GM18499 (cell line): ENCODE results near the gene BCL11B.

ENCODE experiments used
- ATAC-seq: cut with Tn5 transposase; IDR thresholded peaks from one replicate; pipeline ENCODE4 v1.9.1; 2021; ENCODE audit warnings: moderate number of reproducible peaks; ENCODE audit not compliant: insufficient read depth, unreplicated experiment

BCL11B gene

DNA sequence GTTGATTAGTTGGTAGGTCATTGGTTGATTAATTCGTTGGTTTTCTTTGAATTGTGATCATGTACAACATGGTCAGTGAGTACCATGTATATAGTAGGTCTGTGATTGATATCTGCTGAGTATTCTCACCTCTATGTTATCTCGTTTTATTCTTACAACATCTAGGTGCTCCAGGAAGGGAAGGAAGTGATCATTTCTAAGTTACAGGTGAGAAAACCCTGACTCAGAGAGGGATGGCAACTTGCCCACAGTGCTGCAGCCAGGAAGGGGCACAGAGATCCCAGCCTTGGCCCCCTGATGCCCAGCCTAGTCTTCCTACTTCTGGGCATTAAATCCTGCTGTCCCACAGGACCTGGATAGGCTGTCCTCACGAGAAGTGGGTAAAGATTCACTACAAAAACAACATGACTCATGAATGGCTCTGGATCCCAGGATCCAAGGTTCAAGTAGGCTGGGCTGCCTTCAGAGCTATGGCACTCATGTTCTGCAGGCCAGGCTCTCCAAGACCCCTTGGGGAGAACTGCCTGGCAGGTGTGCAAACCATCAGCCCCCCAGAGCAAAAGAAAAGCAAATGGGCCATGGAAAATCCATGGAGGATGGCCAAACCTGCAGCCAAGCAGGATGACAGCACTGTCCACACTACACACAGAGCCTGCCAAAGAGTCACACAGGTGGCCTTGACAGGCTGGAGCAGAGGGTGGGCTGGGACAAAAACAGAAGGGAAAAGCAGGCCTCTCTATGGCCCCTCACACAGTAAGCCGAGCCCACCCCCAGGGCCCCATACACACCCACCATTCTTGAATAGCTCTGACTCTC lies 146.2 kb downstream of the BCL11B start:
- no peak for ATAC-seq

DNA sequence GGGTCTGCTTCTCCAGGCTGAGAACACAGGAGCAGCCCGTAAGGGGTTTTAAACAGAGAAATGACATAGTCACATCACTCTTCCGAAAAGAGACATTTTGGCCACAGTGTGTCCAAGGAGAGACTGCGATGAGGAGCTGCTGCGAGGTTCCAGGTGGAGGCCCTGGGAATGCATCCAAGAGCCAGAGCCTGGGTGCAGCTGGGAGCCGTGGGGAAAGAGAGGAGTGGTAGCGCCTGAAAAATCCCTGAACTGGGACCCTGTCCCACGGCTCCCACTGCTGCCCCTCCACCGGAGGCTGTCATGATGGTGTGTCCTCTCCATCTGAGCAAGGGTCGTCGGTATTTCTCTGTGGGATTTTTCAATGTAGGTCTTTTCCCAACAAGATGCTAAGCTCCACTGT lies 146.9 kb downstream of the BCL11B start:
- no peak for ATAC-seq

DNA sequence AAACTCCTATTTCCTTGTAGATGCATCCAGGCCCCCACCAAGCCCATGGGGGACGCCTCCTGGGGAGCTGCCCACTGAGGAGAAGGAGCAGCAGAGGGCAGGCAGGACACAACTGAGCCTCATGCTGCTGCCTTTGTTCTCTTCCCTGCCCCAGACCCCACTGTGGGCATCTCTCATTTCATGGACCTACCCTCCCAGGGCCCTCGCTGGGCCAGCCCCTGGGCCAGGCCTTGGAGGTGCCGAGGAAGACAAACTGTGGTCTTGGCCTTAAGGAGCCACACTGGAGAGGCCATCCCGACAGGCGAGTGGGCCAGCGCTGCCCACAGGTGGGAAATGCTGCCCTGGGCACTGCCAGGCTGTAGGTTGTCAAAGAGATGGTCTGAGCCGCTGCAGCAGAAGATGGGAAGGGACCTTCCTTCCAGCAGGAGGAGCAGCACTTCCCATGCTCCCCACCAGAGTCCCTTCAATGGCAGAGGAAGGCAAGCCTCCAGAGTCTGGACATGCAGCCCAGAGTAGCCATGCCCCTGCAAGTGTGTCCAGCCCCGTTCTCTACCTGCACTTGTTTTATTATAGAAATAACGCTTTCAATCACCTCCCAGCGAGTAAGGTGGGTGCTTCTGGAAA lies 147.4 kb downstream of the BCL11B start:
- no peak for ATAC-seq

DNA sequence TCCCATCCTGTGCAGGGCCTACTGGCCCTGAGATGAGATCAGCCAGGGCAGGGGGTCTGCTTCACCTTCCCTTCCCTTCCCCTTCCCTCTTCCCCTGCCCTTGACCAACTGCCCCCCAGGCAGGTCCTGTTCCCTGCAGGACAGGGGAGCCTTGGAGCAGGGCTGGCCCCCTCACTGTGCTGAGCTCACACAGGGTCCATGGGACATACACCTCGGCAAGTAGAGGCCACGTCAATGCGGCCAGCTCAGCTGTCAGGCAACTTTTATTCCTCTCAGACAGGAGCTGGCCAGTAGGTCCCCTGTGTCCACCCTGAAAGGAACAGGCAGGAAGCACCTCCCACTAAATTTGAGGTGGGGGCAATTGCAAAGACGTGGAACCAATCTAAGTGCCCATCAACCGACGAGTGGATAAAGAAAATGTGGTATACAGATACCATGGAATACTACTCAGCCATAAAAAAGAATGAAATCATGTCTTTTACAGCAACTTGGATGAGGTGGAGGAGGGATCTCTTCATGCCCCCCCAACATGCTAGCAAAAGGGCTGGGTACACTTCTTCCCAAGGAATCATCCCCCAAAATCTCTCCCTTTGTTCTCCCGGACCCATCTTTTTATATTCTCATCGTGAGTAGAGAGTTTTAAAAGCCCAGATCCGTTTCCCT lies 148.7 kb downstream of the BCL11B start:
- no peak for ATAC-seq

DNA sequence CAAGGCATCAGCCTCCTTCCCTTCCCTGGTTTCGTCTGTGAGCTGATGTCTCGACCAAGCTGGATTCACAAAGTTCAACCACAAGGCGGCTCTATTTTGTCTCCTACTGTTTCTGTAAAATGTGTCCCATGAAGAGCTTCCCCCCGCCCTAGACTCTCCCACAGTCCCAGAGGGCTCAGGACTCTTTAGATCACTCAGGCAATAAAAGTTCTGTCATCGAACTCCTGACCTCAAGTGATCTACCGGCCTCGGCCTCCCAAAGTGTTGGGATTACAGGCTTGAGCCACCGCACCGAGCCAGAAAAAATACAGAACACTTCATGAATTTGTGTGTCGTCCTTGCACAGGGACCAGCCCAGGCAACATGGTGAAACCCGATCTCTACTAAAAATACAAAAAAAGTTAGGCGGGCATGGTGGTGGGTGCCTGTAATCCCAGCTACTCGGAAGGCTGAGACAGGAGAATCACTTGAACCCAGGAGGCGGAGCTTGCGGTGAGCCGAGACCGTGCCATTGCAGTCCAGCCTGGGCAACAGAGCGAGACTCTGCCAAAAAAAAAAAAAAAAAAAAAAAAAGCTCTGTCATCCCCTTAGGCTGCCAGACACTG lies 149.4 kb downstream of the BCL11B start:
- ATAC-seq: no peak

DNA sequence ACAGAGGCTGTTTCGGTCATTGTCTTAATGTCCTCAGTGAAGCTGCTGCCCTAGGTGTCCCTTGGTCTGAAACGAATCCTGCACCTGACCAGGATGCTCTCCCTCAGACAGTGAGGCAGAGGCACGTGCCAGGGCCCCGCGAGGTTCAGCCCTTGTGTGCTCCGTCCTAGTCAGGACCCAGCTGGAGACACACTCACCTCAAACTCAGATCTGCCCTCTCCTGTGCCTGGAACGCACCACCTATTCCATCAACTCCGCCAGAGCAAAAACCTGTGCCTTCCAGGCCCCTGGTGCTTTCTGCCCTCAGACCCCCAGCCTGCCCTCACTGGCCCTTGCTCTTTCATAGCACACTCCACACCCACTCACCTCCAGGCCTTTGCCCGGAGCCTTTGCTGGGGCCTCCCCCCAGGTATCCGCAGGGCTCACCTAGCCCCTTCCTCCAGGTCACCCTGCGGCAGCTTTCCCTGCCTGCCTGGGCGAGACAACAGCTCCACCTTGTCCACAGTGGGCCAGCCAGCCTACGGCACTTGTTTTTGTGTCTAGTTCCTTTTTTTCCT lies 150.6 kb downstream of the BCL11B start:
- ATAC-seq: no peak

DNA sequence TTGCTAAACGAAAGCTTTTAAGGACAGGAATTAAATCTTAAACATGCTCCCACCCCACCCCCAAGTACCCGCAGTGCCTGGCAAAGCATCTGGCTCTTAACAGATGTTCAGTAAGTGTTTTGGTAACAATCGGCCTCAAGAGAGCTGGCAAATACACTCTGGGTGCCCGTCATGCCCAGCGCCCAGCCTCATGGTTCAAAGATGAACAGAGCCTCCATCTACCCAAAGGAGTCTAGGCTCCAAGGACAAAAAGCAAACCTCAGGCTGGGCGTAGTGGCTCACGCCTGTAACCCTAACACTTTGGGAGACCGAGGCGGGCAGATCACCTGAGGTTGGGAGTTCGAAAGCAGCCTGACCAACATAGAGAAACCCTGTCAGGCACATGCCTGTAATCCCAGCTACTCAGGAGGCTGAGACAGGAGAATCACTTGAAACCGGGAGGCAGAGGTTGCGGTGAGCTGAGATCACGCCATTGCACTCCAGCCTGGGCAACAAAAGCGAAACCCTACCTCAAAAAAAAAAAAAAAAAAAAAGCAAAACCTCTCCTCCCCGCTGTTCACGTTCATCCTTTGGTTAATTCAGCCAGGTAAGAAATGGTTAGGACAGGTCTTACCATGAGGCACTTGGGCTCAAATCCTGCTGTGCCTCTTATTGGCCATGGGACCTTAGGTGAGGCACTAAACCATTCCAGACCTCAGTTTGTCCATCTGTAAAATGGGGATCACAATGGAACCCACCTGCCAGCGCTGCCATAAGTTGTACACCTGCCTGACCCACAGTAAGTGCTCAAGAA lies 151.3 kb downstream of the BCL11B start:
- no peak for ATAC-seq

DNA sequence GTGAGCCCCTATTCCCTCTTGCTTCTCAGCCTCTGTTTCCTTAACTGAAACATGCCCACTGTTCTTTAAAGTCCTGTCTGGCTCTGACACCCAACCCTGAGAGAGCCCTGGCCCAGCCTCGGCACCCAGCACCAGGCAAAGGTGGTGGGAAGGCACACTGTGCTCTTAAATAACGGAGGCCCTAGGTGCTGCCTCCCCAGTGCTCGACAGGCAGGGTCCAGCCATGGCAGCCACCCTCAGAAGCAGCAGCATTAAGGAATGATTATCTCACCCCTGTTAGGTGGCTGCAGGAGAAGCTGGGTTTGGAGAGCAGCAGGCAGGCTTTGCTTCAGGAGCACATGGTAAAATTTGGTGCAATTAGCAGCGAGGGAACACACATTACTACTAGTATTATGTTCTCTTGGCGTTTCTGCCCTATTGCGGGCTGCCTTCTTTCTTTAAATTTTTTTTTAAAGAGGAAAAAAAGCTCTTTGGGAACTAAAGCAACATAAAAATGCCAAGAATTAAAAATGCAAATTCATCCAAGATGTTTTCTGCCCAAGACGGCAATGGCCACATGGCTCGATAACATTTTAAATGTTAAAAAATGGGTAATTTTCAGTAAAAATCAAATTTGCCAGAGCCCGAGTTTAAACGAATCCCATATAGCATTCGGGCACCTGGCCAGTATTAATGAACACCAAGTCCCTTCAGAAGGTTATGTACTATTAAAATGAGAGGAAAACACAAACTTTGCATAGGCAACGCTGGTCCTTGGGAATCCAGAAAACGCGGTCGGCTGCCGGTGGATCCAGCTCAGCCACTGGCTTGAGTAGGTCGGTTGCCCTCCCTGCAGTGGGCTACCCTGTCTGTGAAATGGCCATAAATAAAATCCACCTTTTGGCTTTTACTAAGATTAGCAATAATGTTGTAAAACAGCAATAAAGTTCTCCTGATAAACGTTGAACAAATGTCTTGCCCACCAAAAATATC lies 152.2 kb downstream of the BCL11B start:
- ATAC-seq: no peak
